Muscle of leg (tissue), 11 donors: Measurements from ENCODE around the gene PARPBP. TPM values are rescaled to one million over a fixed set of nuclear protein-coding genes. Genes with fewer than 3 reads are reported as not detected.
"Not testable (repeated sequence)": the region's sequence is repeated elsewhere in the genome, so short reads cannot be mapped to it uniquely, and the experiment has no call there.

Source experiments
- DNase-seq: peaks from one replicate; pipeline ENCODE4 v3.0.0; 2013
- H3K27ac ChIP-seq: one replicate; pipeline ENCODE4 v1.5.1; 2013; ENCODE audit warnings: mild to moderate bottlenecking, low read length, control low read depth
- H3K27me3 ChIP-seq: one replicate; pipeline ENCODE4 v1.6.1; 2013; ENCODE audit warnings: low read length; ENCODE audit not compliant: control insufficient read depth, insufficient read depth
- H3K36me3 ChIP-seq: one replicate; pipeline ENCODE4 v1.6.1; 2013; ENCODE audit warnings: low read length; ENCODE audit not compliant: control insufficient read depth, insufficient read depth
- H3K4me1 ChIP-seq: one replicate; pipeline ENCODE4 v1.6.1; 2013; ENCODE audit warnings: low read length; ENCODE audit not compliant: control insufficient read depth, insufficient read depth
- H3K4me3 ChIP-seq: one replicate; pipeline ENCODE4 v1.5.1; 2013; ENCODE audit warnings: low read length, control low read depth
- H3K9me3 ChIP-seq: replicated peaks from 2 replicates; pipeline ENCODE4 v1.6.1; 2013; ENCODE audit warnings: low read depth, low read length; ENCODE audit not compliant: control insufficient read depth
- WGBS: methylation state at CpG from one replicate; pipeline ENCODE4 v1.1.5; 2013; ENCODE audit warnings: missing lambda C conversion rate; ENCODE audit not compliant: insufficient coverage; 5-methylcytosine and 5-hydroxymethylcytosine counted together
- polyA plus RNA-seq, 8 donors: library from polyadenylated mRNA; unstranded; fragments of 120-200 nt; gene quantifications; one replicate each; pipeline versions ENCODE4 v1.2.1 to v1.2.3, GENCODE V29; 2013; ENCODE audit warnings: inconsistent platforms in 1 of 8, low replicate concordance in 1 of 8; ENCODE audit not compliant: insufficient read length in 8 of 8, insufficient read depth in 1 of 8
- total RNA-seq: library from RNA; stranded (reverse); fragments of 120-200 nt; gene quantifications from one replicate; pipeline ENCODE4 v1.2.4, GENCODE V29; 2013

The PARPBP gene
- total and polyA plus RNA-seq, 9 donors, result 5.5 to 9.8 (median 7.1) TPM

DNA sequence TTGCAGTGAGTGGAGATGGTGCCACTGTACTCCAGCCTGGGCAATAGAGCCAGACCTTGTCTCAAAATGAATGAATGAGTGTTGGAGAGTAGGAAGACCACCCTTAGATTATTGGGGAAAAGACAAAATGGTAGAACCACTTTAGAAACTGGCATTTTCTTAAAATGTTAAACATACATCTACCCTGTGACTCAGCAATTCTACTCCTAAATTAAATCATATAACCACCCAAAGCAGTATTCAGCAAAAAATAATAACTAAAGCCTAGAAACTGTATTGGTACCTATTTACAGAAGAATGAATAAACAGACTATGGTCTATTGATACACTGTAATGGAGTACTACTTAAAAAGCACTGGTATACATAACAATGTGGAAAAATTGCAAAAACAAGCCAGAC, 9.2 kb upstream of the PARPBP start:
- no peaks in the 10 kb centered on the region for H3K9me3 ChIP-seq
- H3K27me3 ChIP-seq, result no peaks in the 10 kb centered on the region
- no peak overlapping the region for H3K27ac ChIP-seq
- no peak overlapping the region for H3K4me3 ChIP-seq
- H3K4me1 ChIP-seq, result no peaks in the 10 kb centered on the region
- no peak for DNase-seq
- H3K36me3 ChIP-seq, result peaks cover 19% of the 10 kb centered on the region

DNA sequence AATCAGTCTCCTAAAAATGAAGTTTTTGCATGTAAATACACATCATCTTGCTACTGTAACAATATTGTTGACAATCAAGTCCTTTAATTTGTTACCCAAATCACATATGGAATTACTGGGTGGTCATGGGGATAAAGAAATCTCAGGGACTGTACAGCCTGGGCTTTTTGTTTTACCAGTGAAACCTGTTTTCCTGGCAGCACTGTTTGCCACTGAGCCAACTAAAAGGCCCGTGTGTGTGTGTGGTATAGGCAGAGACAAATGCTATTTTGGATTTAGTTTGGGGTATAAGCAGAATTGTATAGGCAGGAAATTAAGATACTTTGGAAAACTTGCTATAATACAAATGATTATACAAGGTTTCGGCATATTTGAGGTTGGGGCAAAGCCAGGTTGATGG, 5.8 kb upstream of the PARPBP start:
- Histone ChIP-seq H3K4me1 (peaks cover 4% of the 10 kb centered on the region), H3K27me3 (no peaks in the 10 kb centered on the region), H3K36me3 (peaks cover 6% of the 10 kb centered on the region), H3K4me3 (no peak overlapping the region), H3K9me3 (no peaks in the 10 kb centered on the region), H3K27ac (no peak overlapping the region)
- DNase-seq, result no peak
- WGBS, result no CpG with 5 or more reads among the region's 2 CpGs

DNA sequence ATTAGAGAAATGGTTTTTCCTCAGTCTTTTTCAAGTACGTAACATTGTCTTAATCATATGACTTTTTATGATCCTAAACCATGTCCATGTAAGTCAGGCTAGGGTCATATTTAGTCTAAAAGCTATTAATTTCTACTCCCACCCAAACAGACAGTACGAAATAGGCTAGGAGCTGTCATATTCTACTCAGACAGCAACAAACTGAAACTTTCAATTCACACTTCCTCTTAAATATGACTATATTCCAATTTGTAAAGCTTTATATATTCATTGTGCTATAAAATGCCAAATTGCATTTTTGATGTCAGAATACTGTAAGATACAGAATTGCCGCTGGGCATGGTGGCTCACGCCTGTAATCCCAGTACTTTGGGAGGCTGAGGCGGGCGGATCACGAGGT, 3.6 kb upstream of the PARPBP start:
- H3K9me3 ChIP-seq, result no peaks in the 10 kb centered on the region
- peaks cover 10% of the 10 kb centered on the region for H3K4me1 ChIP-seq
- no peaks in the 10 kb centered on the region for H3K36me3 ChIP-seq
- 97% methylated on average over 3 of the region's 7 CpGs for WGBS
- no peak for DNase-seq
- no peak overlapping the region for H3K4me3 ChIP-seq
- H3K27ac ChIP-seq, result no peak overlapping the region
- no peaks in the 10 kb centered on the region for H3K27me3 ChIP-seq

DNA sequence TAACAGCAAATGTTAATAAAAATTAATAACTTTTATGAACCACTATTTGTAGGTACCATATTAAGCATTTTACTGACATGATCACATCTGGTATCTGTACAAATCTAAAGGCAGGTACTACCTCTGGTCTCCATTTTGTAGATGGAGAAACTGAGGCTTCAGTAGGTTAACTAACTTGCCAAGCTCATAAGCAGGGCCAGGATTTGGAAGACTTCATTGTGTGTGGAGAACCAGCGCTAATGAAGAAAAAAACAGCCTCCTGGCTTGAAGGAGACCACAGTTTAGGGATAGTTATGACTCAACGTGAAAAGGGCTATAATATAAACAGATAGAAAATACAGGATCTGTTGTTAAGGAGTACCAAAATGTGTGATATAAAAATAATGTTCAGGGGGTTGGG, 1.1 kb upstream of the PARPBP start:
- no peak overlapping the region for H3K27ac ChIP-seq
- H3K4me1 ChIP-seq, result peaks cover 10% of the 10 kb centered on the region
- no peak overlapping the region for H3K4me3 ChIP-seq
- no peak for DNase-seq
- H3K36me3 ChIP-seq, result no peaks in the 10 kb centered on the region
- H3K27me3 ChIP-seq, result no peaks in the 10 kb centered on the region
- 38% methylated on average over 1 of the region's 2 CpGs for WGBS
- no peaks in the 10 kb centered on the region for H3K9me3 ChIP-seq

DNA sequence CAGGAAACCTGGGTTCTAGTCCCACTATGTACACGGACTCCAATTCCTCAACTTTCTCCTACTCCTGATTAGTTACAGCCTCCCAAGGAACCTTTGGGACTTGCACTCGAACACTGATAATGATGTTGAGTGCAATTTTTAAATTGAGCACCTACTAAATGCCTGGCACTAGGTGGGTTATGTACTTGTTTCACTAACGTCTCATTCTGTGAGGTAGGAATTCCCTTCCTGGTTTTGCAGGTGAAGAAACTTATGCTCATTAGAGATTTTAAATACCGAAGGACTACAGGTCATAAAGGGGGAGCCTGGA, 536 bp downstream of the PARPBP start:
- H3K4me3 ChIP-seq, result peak overlapping the region; percentile 91
- no CpG with 5 or more reads among the region's 4 CpGs for WGBS
- no peaks in the 10 kb centered on the region for H3K36me3 ChIP-seq
- H3K27ac ChIP-seq, result no peak overlapping the region
- H3K27me3 ChIP-seq, result no peaks in the 10 kb centered on the region
- H3K4me1 ChIP-seq, result peaks cover 10% of the 10 kb centered on the region
- no peak for DNase-seq
- no peaks in the 10 kb centered on the region for H3K9me3 ChIP-seq

DNA sequence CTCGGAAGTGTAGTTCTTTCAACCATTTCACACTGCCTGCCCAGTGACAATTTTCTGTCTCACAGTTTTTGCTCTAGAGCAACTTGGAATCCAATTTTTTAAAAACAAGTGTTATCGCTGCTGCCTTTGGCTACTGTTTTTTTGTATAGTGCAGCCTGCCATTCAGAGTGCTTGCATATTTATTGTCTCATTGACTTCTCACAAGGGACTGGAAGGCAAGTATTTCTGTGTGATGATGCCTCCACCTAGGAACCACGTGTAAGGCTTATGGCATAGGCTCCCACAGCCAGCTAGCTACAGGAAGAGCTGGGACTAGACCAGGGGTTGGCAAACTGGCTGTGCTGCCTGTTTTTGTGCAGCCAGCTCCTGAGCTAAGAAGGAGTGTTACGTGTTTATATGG, 903 bp downstream of the PARPBP start:
- H3K27ac ChIP-seq, result no peak overlapping the region
- no peaks in the 10 kb centered on the region for H3K27me3 ChIP-seq
- DNase-seq, result no peak
- H3K4me1 ChIP-seq, result peaks cover 10% of the 10 kb centered on the region
- WGBS, result no CpG with 5 or more reads among the region's 4 CpGs
- no peaks in the 10 kb centered on the region for H3K36me3 ChIP-seq
- H3K4me3 ChIP-seq, result peak overlapping the region; percentile 91
- H3K9me3 ChIP-seq, result no peaks in the 10 kb centered on the region

DNA sequence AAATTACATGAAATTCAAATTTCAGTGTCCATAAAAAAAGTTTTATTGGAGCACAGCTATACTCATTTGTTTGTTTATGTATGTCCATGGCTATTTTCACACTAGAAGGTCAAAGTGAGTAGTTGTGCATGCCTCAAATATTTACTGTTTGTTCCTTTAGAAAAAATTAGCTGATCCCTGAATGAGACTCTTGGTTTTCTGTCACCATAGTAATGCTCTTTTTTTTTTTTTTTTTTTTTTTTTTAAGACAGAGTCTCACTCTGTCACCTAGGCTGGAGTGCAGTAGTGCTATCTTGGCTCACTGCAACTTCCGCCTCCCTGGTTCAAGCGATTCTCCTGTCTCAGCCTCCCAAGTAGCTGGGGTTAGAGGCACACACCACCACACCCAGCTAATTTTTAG, 1.3 kb downstream of the PARPBP start:
- 81% methylated on average over 2 of the region's 2 CpGs for WGBS
- H3K4me1 ChIP-seq, result peaks cover 10% of the 10 kb centered on the region
- H3K36me3 ChIP-seq, DNase-seq, H3K27ac ChIP-seq, H3K9me3 ChIP-seq, H3K27me3 ChIP-seq, H3K4me3 ChIP-seq: not testable (repeated sequence)

DNA sequence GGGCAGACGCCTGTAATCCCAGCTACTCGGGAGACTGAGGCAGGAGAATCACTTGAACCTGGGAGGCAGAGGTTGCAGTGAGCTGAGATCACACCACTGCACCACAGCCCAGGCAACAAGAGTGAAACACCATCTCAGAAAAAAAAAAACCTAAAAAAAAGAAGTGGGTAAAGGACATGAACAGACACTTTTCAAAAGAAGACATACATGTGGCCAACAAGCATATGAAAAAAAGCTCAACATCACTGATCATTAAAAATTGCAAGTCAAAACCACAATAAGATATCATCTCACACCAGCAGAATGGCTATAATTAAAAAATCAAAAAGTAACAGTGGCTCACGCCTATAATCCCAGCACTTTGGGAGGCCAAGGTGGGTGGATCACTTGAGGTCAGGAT, 10.7 kb downstream of the PARPBP start:
- not testable (repeated sequence) for H3K9me3 ChIP-seq, H3K4me1 ChIP-seq, H3K36me3 ChIP-seq, H3K27ac ChIP-seq, H3K4me3 ChIP-seq, DNase-seq, H3K27me3 ChIP-seq
- whole genome bisulfite sequencing, result no CpG with 5 or more reads among the region's 3 CpGs

DNA sequence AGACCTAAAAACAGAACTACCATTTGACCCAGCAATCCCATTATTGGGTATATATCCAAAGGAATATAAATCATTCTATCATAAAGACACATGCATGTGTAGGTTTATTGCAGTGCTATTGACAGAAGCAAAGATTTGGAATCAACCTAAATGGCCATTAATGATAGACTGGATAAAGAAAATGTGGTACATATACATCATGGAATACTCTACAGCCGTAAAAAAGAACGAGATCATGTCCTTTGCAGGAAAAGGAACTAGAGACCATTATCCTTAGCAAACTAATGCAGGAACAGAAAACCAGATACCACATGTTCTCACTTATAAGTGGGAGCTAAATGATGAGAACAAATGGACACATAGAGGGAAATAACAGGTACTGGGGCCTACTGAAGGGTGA, 11.5 kb downstream of the PARPBP start:
- DNase-seq, H3K9me3 ChIP-seq, H3K27me3 ChIP-seq, H3K4me3 ChIP-seq, H3K4me1 ChIP-seq, H3K36me3 ChIP-seq, H3K27ac ChIP-seq: not testable (repeated sequence)
- WGBS, result no CpG with 5 or more reads among the region's 2 CpGs

DNA sequence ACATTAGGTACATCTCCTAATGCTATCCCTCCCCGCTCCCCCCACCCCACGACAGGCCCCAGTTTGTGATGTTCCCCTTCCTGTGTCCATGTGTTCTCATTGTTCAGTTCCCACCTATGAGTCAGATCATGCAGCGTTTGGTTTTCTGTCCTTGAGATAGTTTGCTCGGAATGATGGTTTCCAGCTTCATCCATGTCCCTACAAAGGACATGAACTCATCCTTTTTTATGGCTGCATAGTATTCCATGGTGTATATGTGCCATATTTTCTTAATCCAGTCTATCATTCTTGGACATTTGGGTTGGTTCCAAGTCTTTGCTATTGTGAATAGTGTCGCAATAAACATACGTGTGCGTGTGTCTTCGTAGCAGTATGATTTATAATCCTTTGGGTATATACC, 17.6 kb downstream of the PARPBP start:
- not testable (repeated sequence) for DNase-seq, H3K36me3 ChIP-seq, H3K27ac ChIP-seq, H3K4me3 ChIP-seq, H3K4me1 ChIP-seq, H3K27me3 ChIP-seq, H3K9me3 ChIP-seq
- WGBS, result 92% methylated on average over 3 of the region's 8 CpGs

DNA sequence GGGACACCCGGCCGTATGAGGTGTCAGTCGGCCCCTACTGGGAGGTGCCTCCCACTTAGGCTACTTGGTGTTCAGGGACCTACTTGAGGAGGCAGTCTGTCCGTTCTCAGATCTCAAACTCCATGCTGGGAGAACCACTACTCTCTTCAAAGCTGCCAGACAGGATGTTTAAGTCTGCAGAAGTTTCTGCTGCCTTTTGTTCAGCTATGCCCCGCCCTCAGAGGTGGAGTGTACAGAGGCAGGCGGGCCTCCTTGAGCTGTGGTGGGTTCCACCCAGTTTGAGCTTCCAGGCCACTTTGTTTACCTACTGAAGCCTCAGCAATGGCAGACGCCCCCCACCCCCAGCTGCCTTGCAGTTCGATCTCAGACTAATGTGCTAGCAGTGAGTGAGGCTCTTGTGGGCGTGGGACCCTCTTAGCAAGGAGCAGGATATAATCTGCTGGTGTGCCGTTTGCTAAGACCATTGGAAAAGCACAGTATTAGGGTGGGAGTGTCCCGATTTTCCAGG, 22.9 kb downstream of the PARPBP start:
- not testable (repeated sequence) for H3K9me3 ChIP-seq, DNase-seq, H3K4me1 ChIP-seq, H3K36me3 ChIP-seq, H3K27me3 ChIP-seq, H3K4me3 ChIP-seq, H3K27ac ChIP-seq
- 96% methylated on average over 9 of the region's 11 CpGs for WGBS
